Measurements from ENCODE around the gene NPC1. TPM values are rescaled to one million over a fixed set of nuclear protein-coding genes. Genes with fewer than 3 reads are reported as not detected.
"Not testable (repeated sequence)": the region's sequence is repeated elsewhere in the genome, so short reads cannot be mapped to it uniquely, and the experiment has no call there.

The NPC1 gene
- total and polyA plus RNA-seq, 8 donors, result 6.2 to 25.6 (median 11.0) TPM

DNA sequence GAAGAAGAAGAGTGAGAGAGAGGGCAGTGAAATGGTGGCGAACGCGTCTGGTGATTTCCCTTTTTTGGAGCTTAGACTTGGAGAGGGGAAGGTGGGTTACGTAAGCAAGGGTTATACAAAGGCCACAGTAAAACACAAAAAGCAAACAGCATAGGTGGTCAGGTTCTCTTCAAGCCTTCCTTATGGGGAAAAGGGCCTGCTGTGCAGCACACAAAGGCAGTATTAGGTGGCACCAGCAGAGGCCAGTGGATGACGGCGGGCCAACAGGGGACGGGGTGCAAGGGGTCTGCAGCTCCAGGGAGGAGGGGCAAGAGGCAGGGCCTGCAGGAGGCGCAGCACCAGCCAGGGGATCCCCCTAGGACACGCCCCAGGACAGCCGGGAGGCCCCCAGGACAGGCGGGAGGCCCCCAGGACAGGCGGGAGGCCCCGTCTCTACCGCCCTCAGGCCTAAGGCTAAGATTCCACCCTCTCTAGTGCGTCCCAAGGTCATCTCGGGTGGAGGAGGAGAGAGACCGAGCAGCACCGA, 32.6 kb upstream of the NPC1 start:
- Histone ChIP-seq H3K36me3 (no peaks in the 10 kb centered on the region), H3K9me3 (no peaks in the 10 kb centered on the region), H3K27ac (peak overlapping the region in 1 of 4 donors; percentile 17), H3K4me1 (peaks cover 0 to 8% (median 0%) of the 10 kb centered on the region in 3 donors), H3K4me3 (peak overlapping the region in 3 of 4 donors; percentile 21 to 46 (median 35)), H3K27me3 (no peaks in the 10 kb centered on the region)
- intact Hi-C loops (cut with DNase I), result no loop called here
- FAIRE-seq (no peak), DNase-seq (peak in 2 of 6 donors; percentile 20 to 66), ATAC-seq (peak; percentile 49 to 64 (median 58))
- TF ChIP-seq, protein P1, sequence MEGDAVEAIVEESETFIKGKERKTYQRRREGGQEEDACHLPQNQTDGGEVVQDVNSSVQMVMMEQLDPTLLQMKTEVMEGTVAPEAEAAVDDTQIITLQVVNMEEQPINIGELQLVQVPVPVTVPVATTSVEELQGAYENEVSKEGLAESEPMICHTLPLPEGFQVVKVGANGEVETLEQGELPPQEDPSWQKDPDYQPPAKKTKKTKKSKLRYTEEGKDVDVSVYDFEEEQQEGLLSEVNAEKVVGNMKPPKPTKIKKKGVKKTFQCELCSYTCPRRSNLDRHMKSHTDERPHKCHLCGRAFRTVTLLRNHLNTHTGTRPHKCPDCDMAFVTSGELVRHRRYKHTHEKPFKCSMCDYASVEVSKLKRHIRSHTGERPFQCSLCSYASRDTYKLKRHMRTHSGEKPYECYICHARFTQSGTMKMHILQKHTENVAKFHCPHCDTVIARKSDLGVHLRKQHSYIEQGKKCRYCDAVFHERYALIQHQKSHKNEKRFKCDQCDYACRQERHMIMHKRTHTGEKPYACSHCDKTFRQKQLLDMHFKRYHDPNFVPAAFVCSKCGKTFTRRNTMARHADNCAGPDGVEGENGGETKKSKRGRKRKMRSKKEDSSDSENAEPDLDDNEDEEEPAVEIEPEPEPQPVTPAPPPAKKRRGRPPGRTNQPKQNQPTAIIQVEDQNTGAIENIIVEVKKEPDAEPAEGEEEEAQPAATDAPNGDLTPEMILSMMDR (IDR thresholded peaks at IDR 0.05), result no peak
- 40 to 42% methylated on average over 17 to 18 of the region's 18 CpGs for WGBS, 2 donors

DNA sequence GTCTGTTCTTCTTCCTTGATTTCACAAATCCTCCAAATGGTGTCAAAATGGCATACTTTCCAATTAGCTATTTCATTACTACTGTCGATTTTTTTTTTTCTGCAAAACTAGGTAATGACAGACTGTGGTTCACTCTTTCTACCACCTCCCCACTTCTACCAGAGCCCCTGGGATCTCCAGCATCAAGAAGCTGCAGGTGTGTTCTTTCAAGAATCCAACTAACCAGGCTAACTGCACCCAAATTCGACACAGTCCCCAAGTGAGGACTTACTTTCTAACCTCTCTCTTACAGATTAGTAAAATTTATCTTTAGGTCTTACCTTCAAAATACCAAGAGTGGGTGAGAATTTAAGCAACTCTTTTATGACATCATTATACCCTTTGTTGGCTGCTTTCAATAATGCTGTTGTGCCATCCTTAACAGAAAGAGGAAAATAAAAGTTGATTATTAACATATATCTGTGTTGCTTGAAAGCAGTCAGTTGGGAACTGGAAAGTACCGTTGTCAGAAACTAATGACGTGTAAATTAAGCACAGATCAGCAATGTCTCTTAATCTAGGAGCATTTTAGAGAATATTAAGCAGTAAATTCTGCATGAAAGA, 31.2 kb upstream of the NPC1 start:
- Histone ChIP-seq H3K4me1 (peaks cover 0 to 8% (median 0%) of the 10 kb centered on the region in 3 donors), H3K36me3 (no peaks in the 10 kb centered on the region), H3K9me3 (no peaks in the 10 kb centered on the region), H3K27me3 (no peaks in the 10 kb centered on the region), H3K4me3 (no peak overlapping the region), H3K27ac (peak overlapping the region in 2 of 4 donors; percentile 5 to 29)
- WGBS, 2 donors, result 43 to 51% methylated on average over 4 of the region's 4 CpGs
- ATAC-seq, result peak in 3 of 4 donors; percentile 8 to 48 (median 48)
- no peak for DNase-seq
- TF ChIP-seq, protein P1 (IDR thresholded peaks at IDR 0.05), result no peak
- intact Hi-C loops (cut with DNase I), result no loop called here
- FAIRE-seq, result no peak

DNA sequence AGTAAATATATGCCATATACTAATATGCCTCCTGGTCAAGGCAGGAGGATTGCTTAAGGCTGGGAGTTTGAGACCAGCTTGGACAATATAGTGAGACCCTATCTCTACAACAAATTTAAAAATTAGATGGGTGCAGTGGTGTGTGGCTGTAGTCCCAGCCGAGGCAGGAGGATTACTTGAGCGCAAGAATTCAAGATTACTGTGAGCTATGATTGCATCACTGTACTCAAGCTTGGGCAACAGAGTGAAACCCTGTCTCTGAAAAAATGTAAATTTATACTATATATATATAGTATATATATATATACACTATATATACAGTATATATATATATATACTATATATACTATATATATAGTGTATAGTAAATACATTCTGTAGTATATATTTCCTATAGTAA, 30.0 kb upstream of the NPC1 start:
- TF ChIP-seq, protein P1 (IDR thresholded peaks at IDR 0.05), result no peak
- peaks cover 0 to 8% (median 0%) of the 10 kb centered on the region in 3 donors for H3K4me1 ChIP-seq
- no peaks in the 10 kb centered on the region for H3K9me3 ChIP-seq
- no peak for FAIRE-seq
- intact Hi-C loops (cut with DNase I), result no loop called here
- no peak for DNase-seq
- no peak overlapping the region for H3K27ac ChIP-seq
- ATAC-seq, result no peak
- 87 to 95% methylated on average over 2 of the region's 2 CpGs for WGBS, 2 donors
- no peak overlapping the region for H3K4me3 ChIP-seq
- H3K27me3 ChIP-seq, result no peaks in the 10 kb centered on the region
- H3K36me3 ChIP-seq, result no peaks in the 10 kb centered on the region

DNA sequence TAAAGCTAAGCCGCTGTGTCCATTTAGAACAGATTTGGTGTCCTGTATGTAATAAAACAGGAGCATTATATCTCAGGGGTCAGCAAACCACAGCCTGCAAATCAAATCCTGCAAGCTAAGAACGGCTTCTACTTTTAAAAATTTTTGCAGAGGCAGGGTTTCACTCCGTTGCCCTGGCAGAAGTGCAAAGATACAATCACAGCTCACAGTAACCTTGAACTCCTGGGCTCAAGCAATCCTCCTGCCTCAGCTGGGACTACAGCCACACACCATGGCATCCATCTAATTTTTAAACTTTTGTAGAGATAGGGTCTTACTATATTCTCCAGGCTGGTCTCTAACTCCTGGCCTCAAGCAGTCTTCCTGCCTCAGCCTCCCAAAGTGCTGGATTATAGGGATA, 28.6 kb upstream of the NPC1 start:
- intact Hi-C loops (cut with DNase I), result no loop called here
- Histone ChIP-seq H3K27me3 (no peaks in the 10 kb centered on the region), H3K9me3 (no peaks in the 10 kb centered on the region), H3K4me1 (peaks cover 0 to 8% (median 0%) of the 10 kb centered on the region in 3 donors), H3K4me3 (no peak overlapping the region), H3K36me3 (no peaks in the 10 kb centered on the region), H3K27ac (no peak overlapping the region)
- 55 to 62% methylated on average over 3 of the region's 3 CpGs for WGBS, 2 donors
- DNase-seq (no peak), ATAC-seq (no peak), FAIRE-seq (no peak)
- TF ChIP-seq, protein P1 (IDR thresholded peaks at IDR 0.05), result no peak

DNA sequence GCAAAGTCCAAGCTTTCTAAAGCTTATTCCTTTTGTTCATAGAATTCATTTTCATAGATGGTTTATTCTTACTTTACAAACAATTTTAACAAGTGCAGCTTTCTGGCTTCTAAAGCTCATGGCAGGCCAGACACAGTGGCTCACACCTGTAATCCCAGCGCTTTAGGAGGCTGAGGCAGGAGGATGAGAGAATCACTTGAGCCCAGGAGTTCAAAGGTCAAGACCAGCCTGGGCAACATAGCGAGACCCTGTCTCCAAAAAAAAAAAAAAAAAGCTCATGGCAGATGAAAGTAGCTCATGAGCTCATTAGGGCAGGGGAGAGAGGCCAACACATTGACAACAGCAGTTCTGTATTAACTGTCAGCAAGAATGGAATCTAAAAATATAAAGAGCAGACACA, 28.1 kb upstream of the NPC1 start:
- H3K27ac ChIP-seq, result no peak overlapping the region
- no peaks in the 10 kb centered on the region for H3K27me3 ChIP-seq
- FAIRE-seq (no peak), DNase-seq (no peak), ATAC-seq (no peak)
- H3K4me3 ChIP-seq, result no peak overlapping the region
- intact Hi-C loops (cut with DNase I), result no loop called here
- 90 to 95% methylated on average over 2 of the region's 2 CpGs for WGBS, 2 donors
- TF ChIP-seq, protein P1 (IDR thresholded peaks at IDR 0.05), result no peak
- H3K9me3 ChIP-seq, result no peaks in the 10 kb centered on the region
- H3K4me1 ChIP-seq, result peaks cover 0 to 6% (median 0%) of the 10 kb centered on the region in 3 donors
- H3K36me3 ChIP-seq, result no peaks in the 10 kb centered on the region

DNA sequence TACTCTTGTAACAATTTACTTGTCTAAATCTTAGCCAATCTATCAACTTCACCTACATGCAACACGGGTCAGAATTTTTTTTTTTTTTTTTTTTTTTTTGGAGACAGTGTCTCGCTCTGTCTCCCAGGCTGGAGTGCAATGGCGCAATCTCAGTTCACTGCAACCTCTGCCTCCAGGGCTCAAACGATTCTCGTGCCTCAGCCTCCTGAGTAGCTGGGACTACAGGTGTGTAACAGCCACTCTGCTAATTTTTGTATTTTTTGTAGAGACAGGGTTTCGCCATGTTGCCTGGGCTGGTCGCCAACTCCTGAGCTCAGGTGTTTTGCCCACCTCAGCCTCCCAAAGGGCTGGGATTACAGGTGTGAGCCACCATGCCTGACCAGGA, 26.8 kb upstream of the NPC1 start:
- intact Hi-C loops (cut with DNase I); FAIRE-seq; H3K4me3 ChIP-seq; H3K36me3 ChIP-seq; H3K9me3 ChIP-seq; H3K27me3 ChIP-seq; DNase-seq; H3K4me1 ChIP-seq; H3K27ac ChIP-seq; ATAC-seq: not testable (repeated sequence)
- 88 to 91% methylated on average over 7 of the region's 7 CpGs for WGBS, 2 donors

All from pancreas (tissue), 10 donors.